ENCODE data around the gene PPP1R12B. TPM values are rescaled to one million over a fixed set of nuclear protein-coding genes. Genes with fewer than 3 reads are reported as not detected.
"Not testable (repeated sequence)": the region's sequence is repeated elsewhere in the genome, so short reads cannot be mapped to it uniquely, and the experiment has no call there.

The PPP1R12B gene
- total RNA-seq, 2 experiments from 2014 or later: 5.8 to 10.0 TPM

- Mint-ChIP-seq H3K4me1 (no peaks in the 10 kb centered on the region), H3K27ac (no peak overlapping the region), H3K27me3 (no peaks in the 10 kb centered on the region), H3K36me3 (peaks cover 9% of the 10 kb centered on the region), H3K4me3 (no peak overlapping the region), H3K9me3 (no peaks in the 10 kb centered on the region)
- no peak for DNase-seq
Measured at GRCh38 chr1:202603435-202603834, 254.9 kb downstream of the PPP1R12B start.

GRCh38 chr1:202605515-202605914, 257.0 kb downstream of the PPP1R12B start:
- Mint-ChIP-seq H3K9me3 (no peaks in the 10 kb centered on the region), H3K27ac (no peak overlapping the region)

GRCh38 chr1:202612036-202612435, 263.5 kb downstream of the PPP1R12B start:
- not testable (repeated sequence) for H3K27ac Mint-ChIP-seq, DNase-seq, H3K9me3 Mint-ChIP-seq, H3K36me3 Mint-ChIP-seq, H3K27me3 Mint-ChIP-seq, H3K4me3 Mint-ChIP-seq
- peaks cover 25% of the 10 kb centered on the region for H3K4me1 Mint-ChIP-seq

More at GRCh38 chr1:202605515-202605914, 257.0 kb downstream of the PPP1R12B start:
- Mint-ChIP-seq H3K36me3 (peaks cover 12% of the 10 kb centered on the region), H3K27me3 (no peaks in the 10 kb centered on the region), H3K4me1 (no peaks in the 10 kb centered on the region), H3K4me3 (no peak overlapping the region)
- DNase-seq: no peak

- DNase-seq: no peak
- H3K4me3 Mint-ChIP-seq: no peak overlapping the region
- peaks cover 17% of the 10 kb centered on the region for H3K27me3 Mint-ChIP-seq
- peaks cover 4% of the 10 kb centered on the region for H3K36me3 Mint-ChIP-seq
- no peak overlapping the region for H3K27ac Mint-ChIP-seq
- H3K4me1 Mint-ChIP-seq: peaks cover 27% of the 10 kb centered on the region
- H3K9me3 Mint-ChIP-seq: no peaks in the 10 kb centered on the region
Measured at GRCh38 chr1:202613571-202613970, 265.1 kb downstream of the PPP1R12B start.

- H3K36me3 Mint-ChIP-seq, H3K9me3 Mint-ChIP-seq, DNase-seq, H3K27ac Mint-ChIP-seq, H3K4me3 Mint-ChIP-seq: not testable (repeated sequence)
- Mint-ChIP-seq H3K27me3 (peaks cover 22% of the 10 kb centered on the region), H3K4me1 (peaks cover 27% of the 10 kb centered on the region)
Measured at GRCh38 chr1:202614363-202615207, 266.1 kb downstream of the PPP1R12B start.

GRCh38 chr1:202615208-202615500, 266.7 kb downstream of the PPP1R12B start:
- H3K27me3 Mint-ChIP-seq: peaks cover 25% of the 10 kb centered on the region
- not testable (repeated sequence) for H3K36me3 Mint-ChIP-seq, H3K9me3 Mint-ChIP-seq, H3K27ac Mint-ChIP-seq, H3K4me3 Mint-ChIP-seq, DNase-seq
- H3K4me1 Mint-ChIP-seq: peaks cover 27% of the 10 kb centered on the region

- no peak for DNase-seq
- Mint-ChIP-seq H3K27ac (no peak overlapping the region), H3K36me3 (no peaks in the 10 kb centered on the region), H3K9me3 (no peaks in the 10 kb centered on the region), H3K4me3 (no peak overlapping the region), H3K27me3 (peaks cover 25% of the 10 kb centered on the region), H3K4me1 (peaks cover 27% of the 10 kb centered on the region)
Measured at GRCh38 chr1:202615501-202616354, 267.2 kb downstream of the PPP1R12B start.

- H3K27ac Mint-ChIP-seq: no peak overlapping the region
- peaks cover 25% of the 10 kb centered on the region for H3K27me3 Mint-ChIP-seq
- peaks cover 27% of the 10 kb centered on the region for H3K4me1 Mint-ChIP-seq
- H3K9me3 Mint-ChIP-seq: no peaks in the 10 kb centered on the region
- H3K4me3 Mint-ChIP-seq: no peak overlapping the region
- no peaks in the 10 kb centered on the region for H3K36me3 Mint-ChIP-seq
- DNase-seq: no peak
Measured at GRCh38 chr1:202616355-202616915, 267.9 kb downstream of the PPP1R12B start.

- H3K27ac Mint-ChIP-seq, H3K9me3 Mint-ChIP-seq, H3K4me3 Mint-ChIP-seq, DNase-seq, H3K36me3 Mint-ChIP-seq: not testable (repeated sequence)
- Mint-ChIP-seq H3K27me3 (peaks cover 25% of the 10 kb centered on the region), H3K4me1 (peaks cover 27% of the 10 kb centered on the region)
Measured at GRCh38 chr1:202619012-202619411, 270.5 kb downstream of the PPP1R12B start.

- no peak overlapping the region for H3K27ac Mint-ChIP-seq
- H3K9me3 Mint-ChIP-seq: no peaks in the 10 kb centered on the region
- DNase-seq: no peak
- no peaks in the 10 kb centered on the region for H3K36me3 Mint-ChIP-seq
- H3K4me1 Mint-ChIP-seq: peaks cover 25% of the 10 kb centered on the region
- peaks cover 25% of the 10 kb centered on the region for H3K27me3 Mint-ChIP-seq
- H3K4me3 Mint-ChIP-seq: no peak overlapping the region
Measured at GRCh38 chr1:202619505-202619904, 271.0 kb downstream of the PPP1R12B start.

GRCh38 chr1:202620036-202620435, 271.5 kb downstream of the PPP1R12B start:
- Mint-ChIP-seq H3K27me3 (peaks cover 25% of the 10 kb centered on the region), H3K4me1 (peaks cover 21% of the 10 kb centered on the region)
- not testable (repeated sequence) for H3K4me3 Mint-ChIP-seq, H3K36me3 Mint-ChIP-seq, DNase-seq, H3K9me3 Mint-ChIP-seq, H3K27ac Mint-ChIP-seq

- no peak for DNase-seq
- Mint-ChIP-seq H3K4me1 (peaks cover 8% of the 10 kb centered on the region), H3K27me3 (peaks cover 25% of the 10 kb centered on the region), H3K36me3 (no peaks in the 10 kb centered on the region), H3K9me3 (no peaks in the 10 kb centered on the region), H3K27ac (no peak overlapping the region), H3K4me3 (no peak overlapping the region)
Measured at GRCh38 chr1:202621446-202621845, 272.9 kb downstream of the PPP1R12B start.

- peaks cover 2% of the 10 kb centered on the region for H3K4me1 Mint-ChIP-seq
- no peaks in the 10 kb centered on the region for H3K9me3 Mint-ChIP-seq
- no peaks in the 10 kb centered on the region for H3K36me3 Mint-ChIP-seq
- H3K27me3 Mint-ChIP-seq: peaks cover 17% of the 10 kb centered on the region
- no peak for DNase-seq
- no peak overlapping the region for H3K27ac Mint-ChIP-seq
- H3K4me3 Mint-ChIP-seq: no peak overlapping the region
Measured at GRCh38 chr1:202622388-202622787, 273.9 kb downstream of the PPP1R12B start.

- DNase-seq: no peak
- H3K4me3 Mint-ChIP-seq: no peak overlapping the region
- peaks cover 2% of the 10 kb centered on the region for H3K4me1 Mint-ChIP-seq
- no peaks in the 10 kb centered on the region for H3K9me3 Mint-ChIP-seq
- H3K27ac Mint-ChIP-seq: no peak overlapping the region
- H3K36me3 Mint-ChIP-seq: no peaks in the 10 kb centered on the region
- H3K27me3 Mint-ChIP-seq: peaks cover 10% of the 10 kb centered on the region
Measured at GRCh38 chr1:202623075-202623474, 274.6 kb downstream of the PPP1R12B start.

GRCh38 chr1:202623476-202623875, 275.0 kb downstream of the PPP1R12B start:
- H3K9me3 Mint-ChIP-seq, H3K27me3 Mint-ChIP-seq, H3K27ac Mint-ChIP-seq, DNase-seq, H3K36me3 Mint-ChIP-seq, H3K4me1 Mint-ChIP-seq, H3K4me3 Mint-ChIP-seq: not testable (repeated sequence)

Data from activated naive CD8-positive, alpha-beta T cell treated with anti-CD3 and anti-CD28 coated beads for 36 hours (primary cell).